GM23338 (cell line): ENCODE measurements around the gene NDUFS6. TPM values are rescaled to one million over a fixed set of nuclear protein-coding genes. Genes with fewer than 3 reads are reported as not detected.

Source experiments
- ATAC-seq: fragments of 200-7000 bp; cut with Tn5 transposase; 3 replicates; pipeline ENCODE4 v1.9.1; 2020
- DNase-seq: peaks from one replicate; pipeline ENCODE4 v3.0.0-alpha.2; 2015; ENCODE audit warnings: low spot score
- H2AFZ ChIP-seq: fragments of 200-600 bp; sonication (generic); 2 replicates; pipeline ENCODE4 v1.8.0; 2016; ENCODE audit warnings: antibody characterized with exemption, mild to moderate bottlenecking, moderate library complexity
- H3F3A ChIP-seq: fragments of 200-600 bp; sonication (generic); replicated peaks from 2 replicates; pipeline ENCODE4 v1.8.0; 2017; ENCODE audit warnings: antibody characterized with exemption, mixed run types, low read depth
- H3K27ac ChIP-seq: fragments of 200-600 bp; sonication (generic); 2 replicates; pipeline ENCODE4 v1.6.1; 2016; ENCODE audit warnings: low read depth
- H3K27me3 ChIP-seq: fragments of 200-600 bp; sonication (generic); 2 replicates; pipeline ENCODE4 v1.8.0; 2016; ENCODE audit warnings: mild to moderate bottlenecking, mixed run types, moderate library complexity; ENCODE audit not compliant: insufficient read depth
- H3K36me3 ChIP-seq: fragments of 200-600 bp; sonication (generic); 2 replicates; pipeline ENCODE4 v1.8.0; 2016; ENCODE audit warnings: mild to moderate bottlenecking; ENCODE audit not compliant: insufficient read depth
- H3K4me1 ChIP-seq: fragments of 200-600 bp; sonication (generic); 2 replicates; pipeline ENCODE4 v1.8.0; 2016; ENCODE audit warnings: mild to moderate bottlenecking, moderate library complexity; ENCODE audit not compliant: insufficient read depth
- H3K4me2 ChIP-seq: fragments of 200-600 bp; sonication (generic); 2 replicates; pipeline ENCODE4 v1.7.1; 2017; ENCODE audit warnings: mixed run types
- H3K4me3 ChIP-seq: fragments of 200-600 bp; sonication (generic); 2 replicates; pipeline ENCODE4 v1.6.1; 2016; ENCODE audit warnings: mixed run types
- H3K79me2 ChIP-seq: fragments of 200-600 bp; sonication (generic); replicated peaks from 2 replicates; pipeline ENCODE4 v1.8.0; 2017; ENCODE audit warnings: mild to moderate bottlenecking; ENCODE audit not compliant: insufficient read depth
- H3K9me2 ChIP-seq: fragments of 200-600 bp; sonication (generic); 2 replicates; pipeline ENCODE4 v1.8.0; 2017; ENCODE audit not compliant: insufficient read depth
- H4K20me1 ChIP-seq: fragments of 200-600 bp; sonication (generic); replicated peaks from 2 replicates; pipeline ENCODE4 v1.8.0; 2017; ENCODE audit warnings: mild to moderate bottlenecking; ENCODE audit not compliant: insufficient read depth
- H3K27ac Mint-ChIP-seq: 2 replicates; pipeline ENCODE4 v1.8.0; 2020; ENCODE audit warnings: inconsistent platforms, mild to moderate bottlenecking, moderate library complexity, mixed read lengths
- H3K27me3 Mint-ChIP-seq: 3 replicates; pipeline ENCODE4 v1.8.0; 2022; ENCODE audit warnings: low read depth, mild to moderate bottlenecking, moderate library complexity, mixed read lengths, inconsistent platforms; ENCODE audit not compliant: insufficient read depth, poor library complexity
- H3K36me3 Mint-ChIP-seq: 3 replicates; pipeline ENCODE4 v1.8.0; 2021; ENCODE audit warnings: low read depth, mild to moderate bottlenecking, inconsistent platforms, moderate library complexity, mixed read lengths
- H3K4me1 Mint-ChIP-seq: 3 replicates; pipeline ENCODE4 v1.8.0; 2020; ENCODE audit warnings: mild to moderate bottlenecking, inconsistent platforms, mixed read lengths
- H3K4me3 Mint-ChIP-seq: 3 replicates; pipeline ENCODE4 v1.8.0; 2021; ENCODE audit warnings: moderate library complexity, mild to moderate bottlenecking, inconsistent platforms, mixed read lengths
- H3K9me3 Mint-ChIP-seq: 3 replicates; pipeline ENCODE4 v1.8.0; 2020; ENCODE audit warnings: moderate library complexity, mild to moderate bottlenecking, inconsistent platforms, mixed read lengths
- CREB1 ChIP-seq: fragments of 250-450 bp; sonication (Bioruptor Pico); IDR thresholded peaks from 2 replicates; pipeline ENCODE4 v1.5.0; 2020; ENCODE audit warnings: low read depth, mild to moderate bottlenecking, moderate library complexity
- CTCF ChIP-seq, 2 experiments: fragments of 200-600 bp in 1 of 2; sonication (generic) in 1 of 2; conservative IDR thresholded peaks; 2 replicates each; pipeline versions ENCODE4 v1.5.1 to v1.6.1; 2016 to 2017; ENCODE audit warnings: antibody characterized with exemption in 2 of 2, low read depth in 2 of 2, mild to moderate bottlenecking in 2 of 2, moderate library complexity in 1 of 2
- ETS1 ChIP-seq: IDR thresholded peaks from 2 replicates; pipeline ENCODE4 v1.6.1; 2016; ENCODE audit warnings: antibody characterized with exemption
- EZH2 ChIP-seq: fragments of 200-600 bp; sonication (generic); IDR thresholded peaks from one replicate; pipeline ENCODE4 v1.8.0; 2017; ENCODE audit warnings: antibody characterized with exemption, mild to moderate bottlenecking, low read depth; ENCODE audit not compliant: unreplicated experiment
- JUNB ChIP-seq: IDR thresholded peaks from one replicate; pipeline ENCODE4 v1.6.1; 2016; ENCODE audit warnings: antibody characterized with exemption; ENCODE audit not compliant: unreplicated experiment
- NANOG ChIP-seq: IDR thresholded peaks from 2 replicates; pipeline ENCODE4 v1.6.1; 2016; ENCODE audit warnings: antibody characterized with exemption, borderline replicate concordance
- POLR2AphosphoS5 ChIP-seq: IDR thresholded peaks from 2 replicates; pipeline ENCODE4 v1.6.1; 2016; ENCODE audit warnings: antibody characterized with exemption, low read depth
- REST ChIP-seq: IDR thresholded peaks from one replicate; pipeline ENCODE4 v1.6.1; 2018; ENCODE audit warnings: antibody characterized with exemption; ENCODE audit not compliant: unreplicated experiment
- ZNF114 ChIP-seq: fragments of 250-450 bp; sonication (Bioruptor Pico); IDR thresholded peaks from 2 replicates; pipeline ENCODE4 v1.5.0; 2020; ENCODE audit warnings: mild to moderate bottlenecking, moderate library complexity
- ZNF331 ChIP-seq: fragments of 250-450 bp; sonication (Bioruptor Pico); IDR thresholded peaks from 2 replicates; pipeline ENCODE4 v1.5.0; 2020; ENCODE audit warnings: low read depth, mild to moderate bottlenecking, moderate library complexity
- ZNF462 ChIP-seq: fragments of 250-450 bp; sonication (Bioruptor Pico); IDR thresholded peaks from 2 replicates; pipeline ENCODE4 v1.5.0; 2020; ENCODE audit warnings: mild to moderate bottlenecking, moderate library complexity
- polyA plus RNA-seq: library from polyadenylated mRNA; unstranded; fragments of >200 nt; fragmentation: Nextera tagmentation; extraction: Ambion mirVana; gene quantifications from 2 replicates; pipeline ENCODE4 v1.2.1, GENCODE V29; 2016
- total RNA-seq: library from RNA; depleted of rRNA; stranded (reverse); fragments of >200 nt; shearing (Covaris generic); gene quantifications from 2 replicates; pipeline ENCODE4 v1.2.3, GENCODE V29; 2014

Gene NDUFS6
- total and polyA plus RNA-seq, 2 experiments from 2014 or later, result 94.8 to 289 TPM

DNA sequence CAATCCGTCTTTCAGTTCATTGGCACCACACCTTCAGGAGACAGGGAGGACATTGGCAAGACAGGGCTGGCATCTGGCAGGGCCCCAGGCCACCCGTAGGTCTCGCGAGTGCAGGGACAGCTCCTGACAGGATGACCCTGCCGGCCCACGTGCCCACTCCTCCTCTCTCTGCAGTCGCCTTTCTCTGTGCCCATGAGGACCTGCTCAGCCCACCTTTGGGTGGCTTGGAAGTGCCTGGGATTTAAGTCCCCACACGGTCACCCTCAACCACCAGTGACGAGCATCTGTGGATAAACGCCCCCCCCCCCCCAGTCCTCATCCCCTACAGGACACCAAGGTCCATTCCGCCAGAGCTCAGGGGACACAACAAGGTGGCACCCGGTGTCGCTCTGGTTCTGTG lies 5.7 kb upstream of the NDUFS6 start:
- TF ChIP-seq EZH2, result no peak
- TF ChIP-seq ZNF462 (CRISPR knock-in tag), result no peak
- TF ChIP-seq REST, result no peak
- no peak for TF ChIP-seq ZNF331 (CRISPR knock-in tag)
- TF ChIP-seq JUNB, result no peak
- TF ChIP-seq NANOG, result no peak
- no peak for TF ChIP-seq CREB1 (CRISPR knock-in tag)
- no peak for TF ChIP-seq CTCF (conservative IDR thresholded peaks at IDR 0.05; ENCODE audit: low read depth in 2 of 2)
- no peak for TF ChIP-seq ETS1
- no peak for TF ChIP-seq POLR2AphosphoS5
- no peak for TF ChIP-seq ZNF114 (CRISPR knock-in tag)
- Histone ChIP-seq H3K4me1 (peaks cover 5% of the 10 kb centered on the region), H2AFZ (no peak overlapping the region), H3K79me2 (peaks cover 20% of the 10 kb centered on the region), H3K9me2 (no peaks in the 10 kb centered on the region), H3K27ac (no peak overlapping the region), H3K4me3 (no peak overlapping the region), H3F3A (no peaks in the 10 kb centered on the region), H4K20me1 (no peaks in the 10 kb centered on the region; the same call in none of the 2 replicates), H3K27me3 (no peaks in the 10 kb centered on the region), H3K4me2 (no peak overlapping the region), H3K36me3 (peaks cover 7% of the 10 kb centered on the region; the same call in 1 of the 2 replicates)
- peaks cover 27% of the 10 kb centered on the region for H3K36me3 Mint-ChIP-seq
- no peaks in the 10 kb centered on the region for H3K9me3 Mint-ChIP-seq
- no peak overlapping the region for H3K27ac Mint-ChIP-seq
- no peak for ATAC-seq
- H3K27me3 Mint-ChIP-seq, result peaks cover 8% of the 10 kb centered on the region
- peaks cover 23% of the 10 kb centered on the region for H3K4me1 Mint-ChIP-seq
- H3K4me3 Mint-ChIP-seq, result no peak overlapping the region
- no peak for DNase-seq
